ENCODE results near the gene LIN28A. TPM values are rescaled to one million over a fixed set of nuclear protein-coding genes. Genes with fewer than 3 reads are reported as not detected.

Gene LIN28A
- total RNA-seq, 1 experiment from 2014 or later, result 1,289 TPM

DNA sequence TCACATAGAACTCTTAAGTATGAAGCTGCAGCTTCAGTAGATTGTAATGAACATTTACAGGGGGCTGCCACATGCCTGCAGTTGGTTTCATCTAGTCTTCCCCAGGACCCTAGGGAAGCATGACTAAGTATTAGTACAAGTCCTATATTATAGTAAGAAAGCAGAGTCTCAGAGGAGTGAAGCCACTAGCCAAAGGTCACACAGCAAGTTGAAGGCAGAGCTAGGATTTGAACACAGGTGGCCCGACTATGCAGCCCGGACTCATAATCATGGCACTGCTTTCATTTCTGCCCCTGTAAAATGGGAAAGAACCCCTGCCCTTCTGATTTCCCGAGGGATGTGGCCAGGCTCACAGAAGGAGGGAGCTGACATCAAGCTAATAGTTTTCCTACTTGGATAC is 48.3 kb upstream of the LIN28A start:
- Histone ChIP-seq H3K27ac (ENCODE audit: insufficient read length, low read depth, low read length) (no peak overlapping the region), H3K4me1 (ENCODE audit: insufficient read depth, low read length) (peaks cover 3% of the 10 kb centered on the region; the same call in 1 of the 2 replicates), H2BK20ac (ENCODE audit: low read depth, low read length, poor library complexity, severe bottlenecking) (no peak overlapping the region), H3K9ac (ENCODE audit: extremely low read depth, insufficient read length, low read length) (no peak overlapping the region), H2BK12ac (ENCODE audit: insufficient read length, low read depth, low read length) (no peak overlapping the region), H4K20me1 (ENCODE audit: control insufficient read depth, insufficient read depth, insufficient read length) (no peaks in the 10 kb centered on the region), H2AFZ (ENCODE audit: low read length) (no peak overlapping the region), H3K14ac (ENCODE audit: insufficient read depth, low read length) (no peak overlapping the region), H2AK5ac (ENCODE audit: insufficient read length, low read length) (no peak overlapping the region), H2BK120ac (ENCODE audit: low read depth, low read length, poor library complexity, severe bottlenecking) (no peak overlapping the region), H3K23me2 (ENCODE audit: insufficient read length, low read depth, low read length, poor library complexity, severe bottlenecking) (peaks cover 4% of the 10 kb centered on the region), H3K4me2 (ENCODE audit: insufficient read depth, insufficient read length, low read length) (no peak overlapping the region), H4K5ac (ENCODE audit: insufficient read length, low read depth, low read length) (no peak overlapping the region), H3K4ac (ENCODE audit: low read depth, low read length) (no peak overlapping the region), H3K27me3 (ENCODE audit: insufficient read depth, low read length) (no peaks in the 10 kb centered on the region; the same call in 1 of the 2 replicates), H2BK5ac (ENCODE audit: insufficient read length, low read length) (no peak overlapping the region), H3K56ac (ENCODE audit: insufficient read length, low read depth, low read length) (no peak overlapping the region), H3K79me1 (ENCODE audit: insufficient read depth, low read depth, low read length, poor library complexity, severe bottlenecking) (no peaks in the 10 kb centered on the region), H4K8ac (replicated peaks; ENCODE audit: insufficient read length, low read depth, low read length) (no peak overlapping the region), H2BK15ac (ENCODE audit: low read depth, low read length) (no peak overlapping the region), H3K18ac (ENCODE audit: insufficient read length, low read depth, low read length) (no peak overlapping the region), H4K91ac (ENCODE audit: insufficient read length, low read depth, low read length) (no peak overlapping the region), H3K79me2 (ENCODE audit: insufficient read depth, low read length) (no peaks in the 10 kb centered on the region), H3K23ac (ENCODE audit: insufficient read length, low read depth, low read length) (no peak overlapping the region), H3T11ph (ENCODE audit: low read length) (no peak overlapping the region), H3K9me3 (ENCODE audit: control insufficient read depth, low read depth, low read length) (no peaks in the 10 kb centered on the region)
- H3K4me1 Mint-ChIP-seq, result peaks cover 36 to 44% of the 10 kb centered on the region in 2 experiments
- H3K27me3 Mint-ChIP-seq (ENCODE audit: low read depth), result peaks cover 66% of the 10 kb centered on the region
- no peaks in the 10 kb centered on the region; a peak in 1 of 5 replicates for H3K9me3 Mint-ChIP-seq
- H3K27ac Mint-ChIP-seq, result no peak overlapping the region
- TF ChIP-seq, protein P1, sequence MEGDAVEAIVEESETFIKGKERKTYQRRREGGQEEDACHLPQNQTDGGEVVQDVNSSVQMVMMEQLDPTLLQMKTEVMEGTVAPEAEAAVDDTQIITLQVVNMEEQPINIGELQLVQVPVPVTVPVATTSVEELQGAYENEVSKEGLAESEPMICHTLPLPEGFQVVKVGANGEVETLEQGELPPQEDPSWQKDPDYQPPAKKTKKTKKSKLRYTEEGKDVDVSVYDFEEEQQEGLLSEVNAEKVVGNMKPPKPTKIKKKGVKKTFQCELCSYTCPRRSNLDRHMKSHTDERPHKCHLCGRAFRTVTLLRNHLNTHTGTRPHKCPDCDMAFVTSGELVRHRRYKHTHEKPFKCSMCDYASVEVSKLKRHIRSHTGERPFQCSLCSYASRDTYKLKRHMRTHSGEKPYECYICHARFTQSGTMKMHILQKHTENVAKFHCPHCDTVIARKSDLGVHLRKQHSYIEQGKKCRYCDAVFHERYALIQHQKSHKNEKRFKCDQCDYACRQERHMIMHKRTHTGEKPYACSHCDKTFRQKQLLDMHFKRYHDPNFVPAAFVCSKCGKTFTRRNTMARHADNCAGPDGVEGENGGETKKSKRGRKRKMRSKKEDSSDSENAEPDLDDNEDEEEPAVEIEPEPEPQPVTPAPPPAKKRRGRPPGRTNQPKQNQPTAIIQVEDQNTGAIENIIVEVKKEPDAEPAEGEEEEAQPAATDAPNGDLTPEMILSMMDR (conservative IDR thresholded peaks at IDR 0.05), result no peak
- no peak for DNase-seq
- no peaks in the 10 kb centered on the region for H3K36me3 Mint-ChIP-seq (ENCODE audit: insufficient read depth in 1 of 3, low read depth in 3 of 3)
- no peak overlapping the region for H3K4me3 Mint-ChIP-seq
- no CpG with 5 or more reads among the region's 3 CpGs for WGBS (ENCODE audit: extremely low coverage, insufficient read length, low lambda C conversion rate)
